CD4-positive, alpha-beta memory T cell (primary cell): ENCODE measurements around the gene UBAC1. TPM values are rescaled to one million over a fixed set of nuclear protein-coding genes. Genes with fewer than 3 reads are reported as not detected.

Experiments used
- CTCF ChIA-PET: fragments of 350-600 bp; sonication (Branson Sonifier 250); formaldehyde crosslinking; loops from one replicate; lab custom pipeline; 2021; ENCODE audit warnings: inconsistent platforms; ENCODE audit not compliant: partially characterized antibody; lab: Charles Lee
- POLR2A ChIA-PET: fragments of 350-600 bp; sonication (Branson Sonifier 250); formaldehyde crosslinking; loops from one replicate; lab custom pipeline; 2021; ENCODE audit not compliant: partially characterized antibody; lab: Charles Lee
- DNase-seq, 5 donors: peaks; one replicate each; pipeline versions ENCODE4 v3.0.0 to v3.0.0-alpha.2; 2020 to 2022; ENCODE audit warnings: mixed read lengths in 1 of 5
- H3K27ac ChIP-seq: one replicate; pipeline ENCODE4 v1.7.0; 2013; ENCODE audit warnings: low read depth, low read length
- H3K27me3 ChIP-seq: 2 replicates; pipeline ENCODE4 v1.7.0; 2013; ENCODE audit warnings: mild to moderate bottlenecking, low read length, moderate library complexity; ENCODE audit not compliant: insufficient read depth
- H3K36me3 ChIP-seq: 2 replicates; pipeline ENCODE4 v1.7.0; 2013; ENCODE audit warnings: mild to moderate bottlenecking, low read length, moderate library complexity; ENCODE audit not compliant: insufficient read depth
- H3K4me1 ChIP-seq: 2 replicates; pipeline ENCODE4 v1.7.0; 2013; ENCODE audit warnings: mild to moderate bottlenecking, low read length, moderate library complexity; ENCODE audit not compliant: insufficient read depth
- H3K4me3 ChIP-seq, 2 donors: one replicate each; pipeline ENCODE4 v1.7.0; 2013; ENCODE audit warnings: low read length in 2 of 2, mild to moderate bottlenecking in 1 of 2
- H3K9me3 ChIP-seq, 2 donors: one replicate each; pipeline ENCODE4 v1.7.0; 2013; ENCODE audit warnings: low read length in 2 of 2, control low read depth in 1 of 2; ENCODE audit not compliant: control insufficient read depth in 1 of 2
- H3K27ac Mint-ChIP-seq, 7 donors: one replicate each; pipeline ENCODE4 v1.8.0; 2020 to 2021; ENCODE audit warnings: mixed read lengths in 7 of 7, mild to moderate bottlenecking in 6 of 7, inconsistent platforms in 3 of 7, moderate library complexity in 3 of 7
- H3K27me3 Mint-ChIP-seq, 2 donors: one replicate each; pipeline ENCODE4 v1.8.0; 2020 to 2021; ENCODE audit warnings: mixed read lengths in 2 of 2
- H3K36me3 Mint-ChIP-seq, 2 donors: one replicate each; pipeline ENCODE4 v1.8.0; 2020 to 2021; ENCODE audit warnings: mixed read lengths in 2 of 2, inconsistent platforms in 1 of 2, mild to moderate bottlenecking in 1 of 2
- H3K4me1 Mint-ChIP-seq, 4 donors: one replicate each; pipeline ENCODE4 v1.8.0; 2020 to 2021; ENCODE audit warnings: mixed read lengths in 4 of 4, mild to moderate bottlenecking in 1 of 4
- H3K4me3 Mint-ChIP-seq, 8 donors: one replicate each; pipeline ENCODE4 v1.8.0; 2020 to 2021; ENCODE audit warnings: mixed read lengths in 8 of 8, mild to moderate bottlenecking in 7 of 8, moderate library complexity in 6 of 8, inconsistent platforms in 3 of 8
- H3K9me3 Mint-ChIP-seq, 8 donors: one replicate each; pipeline ENCODE4 v1.8.0; 2020 to 2021; ENCODE audit warnings: mixed read lengths in 8 of 8, mild to moderate bottlenecking in 5 of 8, inconsistent platforms in 3 of 8, moderate library complexity in 1 of 8
- intact Hi-C: fragments of 100-400 bp; cut with micrococcal nuclease; formaldehyde crosslinking; loops from one replicate; pipeline ENCODE4 v1.15.1; 2023
- polyA plus RNA-seq, 2 donors: library from polyadenylated mRNA; unstranded; fragments of 300-500 nt; fragmentation: Illumina TruSeq; gene quantifications; one replicate each; pipeline ENCODE4 v1.2.3, GENCODE V29; 2021
- total RNA-seq, 2 experiments: library from RNA; stranded (reverse); gene quantifications; one replicate each; pipeline ENCODE4 v1.2.3, GENCODE V29; 2021

The UBAC1 gene
- total and polyA plus RNA-seq, 4 experiments from 2014 or later = 23.0 to 32.8 (median 28.1) TPM

DNA sequence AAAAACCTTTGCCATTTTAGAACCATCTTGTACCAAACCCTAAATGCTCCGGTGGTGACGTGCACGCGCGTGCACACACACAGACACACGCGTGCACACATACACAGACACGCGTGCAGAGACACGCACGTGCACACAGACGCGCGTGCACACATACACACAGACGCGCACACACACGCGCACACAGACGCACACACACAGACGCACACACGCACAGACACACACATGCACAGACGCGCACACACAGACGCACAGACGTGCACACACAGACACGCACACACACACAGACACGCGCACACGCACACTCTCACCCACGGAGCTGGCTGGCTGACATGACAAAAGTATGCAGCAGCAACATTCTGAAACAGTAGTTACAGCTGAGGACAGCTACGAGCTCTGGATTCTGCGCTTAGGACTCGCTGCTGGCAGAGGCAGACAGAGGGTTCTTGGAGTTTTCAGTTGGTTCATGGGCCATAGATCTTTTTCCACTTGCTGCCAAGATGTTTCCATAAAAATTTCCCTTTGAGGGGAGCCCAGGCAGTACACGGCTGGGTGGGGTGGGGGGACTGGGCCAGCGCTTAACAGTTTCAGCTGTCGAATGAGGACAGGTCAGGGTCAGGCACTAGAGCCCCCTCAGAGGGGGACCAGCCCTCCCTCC, 46.2 kb upstream of the UBAC1 start:
- POLR2A ChIA-PET = no interaction called here
- H3K4me3 ChIP-seq = no peak overlapping the region
- no peaks in the 10 kb centered on the region for H3K36me3 ChIP-seq
- no peaks in the 10 kb centered on the region for H3K27me3 ChIP-seq
- no peaks in the 10 kb centered on the region for H3K4me1 Mint-ChIP-seq
- no peaks in the 10 kb centered on the region for H3K4me1 ChIP-seq
- H3K27me3 Mint-ChIP-seq = no peaks in the 10 kb centered on the region
- no peak overlapping the region for H3K4me3 Mint-ChIP-seq
- H3K9me3 ChIP-seq = no peaks in the 10 kb centered on the region
- intact Hi-C loops = no loop called here
- no peaks in the 10 kb centered on the region for H3K9me3 Mint-ChIP-seq
- peak overlapping the region in 1 of 7 donors; percentile 81 for H3K27ac Mint-ChIP-seq
- CTCF ChIA-PET = no interaction called here
- no peak for DNase-seq
- H3K36me3 Mint-ChIP-seq = peaks cover 0 to 6% of the 10 kb centered on the region in 2 donors
- H3K27ac ChIP-seq = no peak overlapping the region

DNA sequence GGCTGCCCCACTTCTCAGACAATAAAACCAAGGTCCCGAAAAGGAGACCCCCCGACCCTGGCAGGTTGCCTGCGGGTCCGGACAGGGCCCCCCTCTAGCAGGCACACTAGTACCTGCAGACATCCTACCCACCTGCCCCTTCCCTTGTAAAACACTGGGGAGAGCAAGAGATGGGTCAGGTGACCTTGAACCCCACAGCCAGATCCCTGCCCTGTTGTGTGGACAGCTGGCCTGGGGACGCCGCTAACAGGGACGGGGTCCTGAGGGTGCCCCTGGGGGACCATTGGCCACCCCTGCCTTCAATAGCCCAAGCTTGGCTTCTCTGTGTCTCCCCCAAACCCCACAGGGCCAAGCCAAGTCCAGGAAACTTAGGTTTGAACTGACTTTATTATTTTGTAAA, 45.0 kb upstream of the UBAC1 start:
- Histone ChIP-seq H3K27me3 (no peaks in the 10 kb centered on the region), H3K4me3 (no peak overlapping the region), H3K4me1 (no peaks in the 10 kb centered on the region), H3K36me3 (no peaks in the 10 kb centered on the region), H3K27ac (no peak overlapping the region), H3K9me3 (no peaks in the 10 kb centered on the region)
- DNase-seq = no peak
- H3K4me1 Mint-ChIP-seq = no peaks in the 10 kb centered on the region
- H3K9me3 Mint-ChIP-seq = no peaks in the 10 kb centered on the region
- peaks cover 0 to 6% of the 10 kb centered on the region in 2 donors for H3K36me3 Mint-ChIP-seq
- H3K27ac Mint-ChIP-seq = no peak overlapping the region
- no peak overlapping the region for H3K4me3 Mint-ChIP-seq
- intact Hi-C loops = no loop called here
- ChIA-PET POLR2A (no interaction called here), CTCF (no interaction called here)
- H3K27me3 Mint-ChIP-seq = no peaks in the 10 kb centered on the region

DNA sequence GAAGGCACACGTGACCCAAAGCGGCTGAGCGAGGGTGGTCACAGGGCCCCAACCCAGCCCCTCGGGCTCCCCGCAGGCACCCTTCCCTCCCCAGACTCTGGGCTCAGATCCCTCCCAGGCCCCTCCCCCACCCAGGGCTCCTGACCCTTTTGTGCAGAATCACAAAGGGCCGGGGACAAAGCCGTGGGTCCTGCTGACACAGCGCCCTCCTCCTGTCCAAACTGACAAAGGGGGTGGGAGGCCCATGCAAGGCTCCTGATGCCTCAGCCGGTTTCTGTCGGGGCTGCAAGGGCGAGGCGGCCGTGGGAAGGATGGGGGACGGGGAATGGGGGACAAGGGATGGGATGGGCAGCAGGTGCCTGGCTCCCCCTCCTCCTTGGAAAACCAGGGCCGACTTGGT, 43.5 kb upstream of the UBAC1 start:
- Mint-ChIP-seq H3K27me3 (no peaks in the 10 kb centered on the region), H3K36me3 (peaks cover 0 to 3% of the 10 kb centered on the region in 2 donors)

DNA sequence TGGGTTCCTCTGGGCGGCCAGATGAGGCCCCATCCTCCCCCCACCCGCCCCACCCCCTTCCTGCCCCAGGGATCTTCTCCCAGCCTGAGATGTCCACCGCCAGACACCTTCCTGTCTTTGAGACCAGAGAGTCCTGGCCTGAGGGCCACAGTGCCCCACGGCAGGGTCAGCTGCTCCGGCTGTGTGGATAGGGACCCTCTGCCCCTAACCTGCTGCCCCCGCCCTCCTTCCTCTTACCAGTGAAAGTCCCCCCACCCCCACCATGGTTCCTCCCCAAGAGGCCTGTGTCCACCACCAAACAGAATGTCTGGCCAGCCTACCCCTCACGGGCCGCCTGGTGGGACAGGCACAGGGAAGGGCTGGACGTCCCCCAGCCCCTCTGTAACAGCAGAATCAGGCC, 43.0 kb upstream of the UBAC1 start:
- Mint-ChIP-seq H3K36me3 (peaks cover 0 to 3% of the 10 kb centered on the region in 2 donors), H3K4me3 (no peak overlapping the region), H3K27ac (no peak overlapping the region), H3K9me3 (no peaks in the 10 kb centered on the region), H3K4me1 (no peaks in the 10 kb centered on the region), H3K27me3 (no peaks in the 10 kb centered on the region)
- H3K4me3 ChIP-seq = no peak overlapping the region
- H3K27ac ChIP-seq = no peak overlapping the region
- H3K27me3 ChIP-seq = no peaks in the 10 kb centered on the region
- H3K4me1 ChIP-seq = no peaks in the 10 kb centered on the region
- no peaks in the 10 kb centered on the region for H3K9me3 ChIP-seq
- intact Hi-C loops = no loop called here
- no peaks in the 10 kb centered on the region for H3K36me3 ChIP-seq
- no peak for DNase-seq
- ChIA-PET POLR2A (no interaction called here), CTCF (no interaction called here)

More for the DNA sequence above, 43.5 kb upstream of the UBAC1 start:
- POLR2A ChIA-PET = no interaction called here
- H3K4me3 ChIP-seq = no peak overlapping the region
- Mint-ChIP-seq H3K4me1 (no peaks in the 10 kb centered on the region), H3K9me3 (no peaks in the 10 kb centered on the region), H3K4me3 (no peak overlapping the region), H3K27ac (no peak overlapping the region)
- H3K27me3 ChIP-seq = no peaks in the 10 kb centered on the region
- intact Hi-C loops = no loop called here
- CTCF ChIA-PET = no interaction called here
- H3K4me1 ChIP-seq = no peaks in the 10 kb centered on the region
- H3K36me3 ChIP-seq = no peaks in the 10 kb centered on the region
- no peak overlapping the region for H3K27ac ChIP-seq
- no peaks in the 10 kb centered on the region for H3K9me3 ChIP-seq
- DNase-seq = no peak

GRCh38 chr9:136003411-136004218, 42.4 kb upstream of the UBAC1 start:
- ChIA-PET POLR2A (interaction anchor here (0.6 kb wide), 1 partner anchor 8 kb away, joined by 3 read pairs; no protein-coding TSS in a partner anchor), CTCF (no interaction called here)
- H3K27ac Mint-ChIP-seq = peak overlapping the region in 1 of 7 donors; percentile 36
- Histone ChIP-seq H3K4me1 (no peaks in the 10 kb centered on the region), H3K4me3 (no peak overlapping the region), H3K36me3 (no peaks in the 10 kb centered on the region), H3K9me3 (no peaks in the 10 kb centered on the region), H3K27ac (no peak overlapping the region), H3K27me3 (no peaks in the 10 kb centered on the region)
- H3K27me3 Mint-ChIP-seq = no peaks in the 10 kb centered on the region
- H3K36me3 Mint-ChIP-seq = peaks cover 0 to 3% of the 10 kb centered on the region in 2 donors
- no peak for DNase-seq
- intact Hi-C loops = no loop called here
- no peaks in the 10 kb centered on the region for H3K9me3 Mint-ChIP-seq
- no peak overlapping the region for H3K4me3 Mint-ChIP-seq
- H3K4me1 Mint-ChIP-seq = no peaks in the 10 kb centered on the region

- no peaks in the 10 kb centered on the region for H3K27me3 Mint-ChIP-seq
- Histone ChIP-seq H3K4me1 (no peaks in the 10 kb centered on the region), H3K4me3 (no peak overlapping the region), H3K27ac (no peak overlapping the region), H3K9me3 (no peaks in the 10 kb centered on the region), H3K36me3 (no peaks in the 10 kb centered on the region), H3K27me3 (no peaks in the 10 kb centered on the region)
- no peaks in the 10 kb centered on the region for H3K4me1 Mint-ChIP-seq
- ChIA-PET CTCF (no interaction called here), POLR2A (no interaction called here)
- H3K9me3 Mint-ChIP-seq = no peaks in the 10 kb centered on the region
- intact Hi-C loops = no loop called here
- no peak overlapping the region for H3K4me3 Mint-ChIP-seq
- peak in 1 of 5 donors; percentile 23 for DNase-seq
- no peak overlapping the region for H3K27ac Mint-ChIP-seq
- no peaks in the 10 kb centered on the region for H3K36me3 Mint-ChIP-seq
Measured at GRCh38 chr9:136002881-136003280, 41.7 kb upstream of the UBAC1 start.

- POLR2A ChIA-PET = no interaction called here
- H3K27me3 Mint-ChIP-seq = no peaks in the 10 kb centered on the region
- intact Hi-C loops = no loop called here
- H3K36me3 Mint-ChIP-seq = no peaks in the 10 kb centered on the region
- Histone ChIP-seq H3K4me1 (no peaks in the 10 kb centered on the region), H3K4me3 (no peak overlapping the region), H3K36me3 (no peaks in the 10 kb centered on the region), H3K27ac (no peak overlapping the region), H3K9me3 (no peaks in the 10 kb centered on the region), H3K27me3 (no peaks in the 10 kb centered on the region)
- peak in 1 of 5 donors; percentile 16 for DNase-seq
- no peaks in the 10 kb centered on the region for H3K9me3 Mint-ChIP-seq
- H3K27ac Mint-ChIP-seq = no peak overlapping the region
- CTCF ChIA-PET = no interaction called here
- no peak overlapping the region for H3K4me3 Mint-ChIP-seq
- H3K4me1 Mint-ChIP-seq = no peaks in the 10 kb centered on the region
Measured at GRCh38 chr9:136002215-136002614, 41.0 kb upstream of the UBAC1 start.
